ENCODE results near the gene DDX55.

The DDX55 gene

DNA sequence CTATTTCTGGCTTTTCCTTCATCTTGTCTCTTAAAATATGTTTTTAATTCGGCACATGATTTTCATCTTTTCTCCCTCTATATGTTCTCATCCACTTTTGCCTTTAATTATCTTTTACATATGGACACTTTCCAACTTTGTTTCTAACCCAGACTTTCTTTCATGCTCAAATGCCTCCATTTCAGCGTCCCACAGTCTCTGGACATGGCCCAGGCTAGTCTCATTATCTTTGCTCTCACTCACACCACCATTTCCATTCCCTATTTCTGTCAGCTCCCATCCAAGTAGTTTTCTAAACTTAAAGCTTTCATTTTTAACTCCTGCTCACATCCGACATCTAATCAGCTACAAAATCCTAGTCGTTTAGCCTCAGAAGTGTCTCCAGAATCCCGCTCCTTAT lies 46.5 kb downstream of the DDX55 start:
- peaks cover 19 to 59% (median 39%) of the 10 kb centered on the region in 4 experiments for H3K36me3 ChIP-seq (ENCODE audit: control insufficient read depth in 4 of 4, insufficient read depth in 4 of 4, low read length in 3 of 4)
- POLR2A ChIA-PET = no interaction called here
- no peaks in the 10 kb centered on the region for H3K4me1 ChIP-seq (ENCODE audit: control extremely low read depth in 1 of 4, control insufficient read depth in 4 of 4, insufficient read depth in 4 of 4, low read length in 3 of 4)
- H3K4me3 ChIP-seq (ENCODE audit: control insufficient read depth in 1 of 7, extremely low read depth in 1 of 7, insufficient read depth in 4 of 7, low read depth in 2 of 7, low read length in 6 of 7) = no peak overlapping the region
- H3K9me3 ChIP-seq (ENCODE audit: control extremely low read depth in 1 of 5, control insufficient read depth in 4 of 5, insufficient read depth in 2 of 5, low read depth in 1 of 5, low read length in 4 of 5) = no peaks in the 10 kb centered on the region
- DNase-seq = no peak
- H3K27me3 ChIP-seq (replicated peaks in 2 of 5; ENCODE audit: control insufficient read depth in 4 of 5, insufficient read depth in 5 of 5, low read length in 4 of 5) = no peaks in the 10 kb centered on the region
- no peak overlapping the region for H3K27ac ChIP-seq (ENCODE audit: insufficient read depth in 1 of 2, low read depth in 1 of 2, low read length in 2 of 2, poor library complexity in 1 of 2, severe bottlenecking in 2 of 2)
- 100% methylated on average over 3 of the region's 5 CpGs for WGBS (ENCODE audit: insufficient coverage)
- CTCF ChIA-PET = no interaction called here

DNA sequence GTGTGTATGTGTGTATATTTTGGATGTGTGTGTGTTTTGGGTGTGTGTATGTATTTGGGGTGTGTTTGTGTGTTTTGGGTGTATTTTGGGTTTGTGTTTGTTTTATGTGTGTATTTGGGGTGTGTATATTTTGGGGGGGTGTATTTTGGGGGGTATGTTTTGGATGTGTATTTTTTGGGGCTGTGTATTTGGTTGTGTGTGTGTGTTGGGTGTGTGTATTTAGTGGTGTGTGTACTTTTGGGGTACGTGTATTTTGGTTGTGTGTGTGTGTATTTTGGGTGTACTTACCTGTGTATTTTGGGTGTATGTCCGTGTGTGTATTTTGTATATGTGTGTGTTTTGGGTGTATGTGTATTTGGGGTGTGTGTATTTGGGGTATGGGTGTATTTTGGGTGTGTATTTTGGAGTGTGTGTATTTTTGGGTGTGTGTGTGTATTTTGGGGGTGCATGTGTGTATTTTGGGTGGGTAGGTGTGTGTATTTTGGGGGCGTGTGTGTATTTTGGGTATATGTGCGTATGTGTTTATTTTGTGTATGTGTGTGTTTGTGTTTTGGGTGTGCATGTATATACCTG lies 52.3 kb downstream of the DDX55 start:
- H3K4me3 ChIP-seq (ENCODE audit: control insufficient read depth in 1 of 7, extremely low read depth in 1 of 7, insufficient read depth in 4 of 7, low read depth in 2 of 7, low read length in 6 of 7) = no peak overlapping the region
- H3K4me1 ChIP-seq (ENCODE audit: control extremely low read depth in 1 of 4, control insufficient read depth in 4 of 4, insufficient read depth in 4 of 4, low read length in 3 of 4) = no peaks in the 10 kb centered on the region
- 100% methylated on average over 3 of the region's 4 CpGs for WGBS (ENCODE audit: insufficient coverage)
- no peaks in the 10 kb centered on the region for H3K9me3 ChIP-seq (ENCODE audit: control extremely low read depth in 1 of 5, control insufficient read depth in 4 of 5, insufficient read depth in 2 of 5, low read depth in 1 of 5, low read length in 4 of 5)
- no peak for DNase-seq
- no peaks in the 10 kb centered on the region for H3K27me3 ChIP-seq (replicated peaks in 2 of 5; ENCODE audit: control insufficient read depth in 4 of 5, insufficient read depth in 5 of 5, low read length in 4 of 5)
- POLR2A ChIA-PET = no interaction called here
- no peak overlapping the region for H3K27ac ChIP-seq (ENCODE audit: insufficient read depth in 1 of 2, low read depth in 1 of 2, low read length in 2 of 2, poor library complexity in 1 of 2, severe bottlenecking in 2 of 2)
- peaks cover 20 to 61% (median 38%) of the 10 kb centered on the region in 4 experiments for H3K36me3 ChIP-seq (ENCODE audit: control insufficient read depth in 4 of 4, insufficient read depth in 4 of 4, low read length in 3 of 4)
- CTCF ChIA-PET = no interaction called here

DNA sequence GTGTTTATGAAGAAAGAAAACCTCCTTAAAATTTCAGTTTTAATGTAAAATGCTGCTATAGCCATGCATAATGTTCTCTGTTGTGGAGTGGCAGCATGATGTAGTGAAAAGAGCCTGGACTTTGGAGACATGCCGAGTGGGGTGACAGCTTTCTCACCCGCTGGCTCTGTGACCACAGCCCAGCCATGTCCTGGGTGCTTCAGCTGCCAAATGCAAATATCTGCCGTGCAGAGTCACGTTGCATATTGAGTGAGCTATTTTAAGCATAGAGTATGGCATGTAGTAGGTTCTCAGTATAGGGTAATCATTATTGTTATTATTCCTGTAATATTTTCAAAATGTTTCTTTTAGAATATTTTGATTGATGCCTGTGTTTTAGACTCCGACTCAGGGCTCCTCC lies 53.5 kb downstream of the DDX55 start:
- no peaks in the 10 kb centered on the region for H3K4me1 ChIP-seq (ENCODE audit: control extremely low read depth in 1 of 4, control insufficient read depth in 4 of 4, insufficient read depth in 4 of 4, low read length in 3 of 4)
- 90% methylated on average over 2 of the region's 5 CpGs for WGBS (ENCODE audit: insufficient coverage)
- no peak overlapping the region for H3K4me3 ChIP-seq (ENCODE audit: control insufficient read depth in 1 of 7, extremely low read depth in 1 of 7, insufficient read depth in 4 of 7, low read depth in 2 of 7, low read length in 6 of 7)
- peaks cover 19 to 60% (median 36%) of the 10 kb centered on the region in 4 experiments for H3K36me3 ChIP-seq (ENCODE audit: control insufficient read depth in 4 of 4, insufficient read depth in 4 of 4, low read length in 3 of 4)
- ChIA-PET CTCF (interaction anchor here (1.0 to 1.4 kb wide), 4 partner anchors 11 to 331 kb away, joined by 3 to 5 read pairs (median 3); no protein-coding TSS in a partner anchor), POLR2A (interaction anchor here (0.6 kb wide), 1 partner anchor 199 kb away, joined by 3 read pairs; no protein-coding TSS in a partner anchor)
- DNase-seq = no peak
- H3K27ac ChIP-seq (ENCODE audit: insufficient read depth in 1 of 2, low read depth in 1 of 2, low read length in 2 of 2, poor library complexity in 1 of 2, severe bottlenecking in 2 of 2) = no peak overlapping the region
- no peaks in the 10 kb centered on the region for H3K27me3 ChIP-seq (replicated peaks in 2 of 5; ENCODE audit: control insufficient read depth in 4 of 5, insufficient read depth in 5 of 5, low read length in 4 of 5)
- H3K9me3 ChIP-seq (ENCODE audit: control extremely low read depth in 1 of 5, control insufficient read depth in 4 of 5, insufficient read depth in 2 of 5, low read depth in 1 of 5, low read length in 4 of 5) = no peaks in the 10 kb centered on the region

DNA sequence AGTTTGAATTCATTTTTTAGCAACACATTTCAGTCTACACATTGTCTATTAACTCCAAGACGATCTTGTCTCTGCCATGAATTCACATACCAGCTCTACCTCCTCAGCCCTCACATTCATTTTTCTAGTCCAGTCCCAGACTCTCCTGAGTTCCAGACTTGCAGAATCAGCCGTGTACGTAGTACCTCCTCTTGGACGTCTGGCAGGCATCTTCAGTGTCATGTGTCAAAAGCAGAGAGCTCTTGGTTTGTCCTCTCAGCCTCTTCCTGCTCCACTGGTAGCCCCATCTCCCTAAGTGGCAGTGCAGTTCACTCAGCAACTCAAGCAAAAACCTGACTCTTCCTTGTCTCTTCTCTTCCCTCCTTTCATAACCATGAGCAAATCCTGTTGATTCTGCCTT lies 54.5 kb downstream of the DDX55 start:
- Histone ChIP-seq H3K36me3 (ENCODE audit: control insufficient read depth in 4 of 4, insufficient read depth in 4 of 4, low read length in 3 of 4) (peaks cover 14 to 56% (median 34%) of the 10 kb centered on the region in 4 experiments), H3K27me3 (replicated peaks in 2 of 5; ENCODE audit: control insufficient read depth in 4 of 5, insufficient read depth in 5 of 5, low read length in 4 of 5) (no peaks in the 10 kb centered on the region), H3K4me3 (ENCODE audit: control insufficient read depth in 1 of 7, extremely low read depth in 1 of 7, insufficient read depth in 4 of 7, low read depth in 2 of 7, low read length in 6 of 7) (no peak overlapping the region), H3K27ac (ENCODE audit: insufficient read depth in 1 of 2, low read depth in 1 of 2, low read length in 2 of 2, poor library complexity in 1 of 2, severe bottlenecking in 2 of 2) (no peak overlapping the region), H3K9me3 (ENCODE audit: control extremely low read depth in 1 of 5, control insufficient read depth in 4 of 5, insufficient read depth in 2 of 5, low read depth in 1 of 5, low read length in 4 of 5) (no peaks in the 10 kb centered on the region), H3K4me1 (ENCODE audit: control extremely low read depth in 1 of 4, control insufficient read depth in 4 of 4, insufficient read depth in 4 of 4, low read length in 3 of 4) (no peaks in the 10 kb centered on the region)
- ChIA-PET POLR2A (no interaction called here), CTCF (interaction anchor here (1.0 to 1.4 kb wide), 5 partner anchors 12 to 330 kb away, joined by 3 to 5 read pairs (median 3); no protein-coding TSS in a partner anchor)
- no peak for DNase-seq
- WGBS (ENCODE audit: insufficient coverage) = 89% methylated on average over 4 of the region's 4 CpGs

DNA sequence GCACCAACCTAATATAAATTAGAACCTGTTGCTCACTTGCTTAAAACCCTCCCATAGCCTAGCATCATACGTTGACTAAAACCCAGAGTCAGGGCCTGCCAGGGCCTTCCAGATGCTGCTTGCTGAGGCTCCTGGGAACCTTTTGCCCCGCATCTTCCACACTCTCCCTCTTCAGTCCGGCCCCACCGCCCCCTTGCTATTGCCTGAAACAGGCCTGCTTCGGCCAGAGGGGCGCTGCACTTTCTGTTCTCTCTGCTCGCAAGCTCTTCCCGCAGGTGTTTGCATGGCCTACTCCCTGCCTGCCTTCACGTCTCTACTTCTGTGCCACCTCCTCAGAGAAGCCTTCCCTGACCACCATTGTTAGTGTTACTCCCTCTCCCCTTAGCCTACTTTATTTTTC lies 55.3 kb downstream of the DDX55 start:
- CTCF ChIA-PET = interaction anchor here (1.1 to 1.6 kb wide), 2 partner anchors 12 to 16 kb away, joined by 3 read pairs; no protein-coding TSS in a partner anchor
- no peak for DNase-seq
- no peaks in the 10 kb centered on the region for H3K4me1 ChIP-seq (ENCODE audit: control extremely low read depth in 1 of 4, control insufficient read depth in 4 of 4, insufficient read depth in 4 of 4, low read length in 3 of 4)
- 99% methylated on average over 9 of the region's 9 CpGs for WGBS (ENCODE audit: insufficient coverage)
- H3K4me3 ChIP-seq (ENCODE audit: control insufficient read depth in 1 of 7, extremely low read depth in 1 of 7, insufficient read depth in 4 of 7, low read depth in 2 of 7, low read length in 6 of 7) = no peak overlapping the region
- POLR2A ChIA-PET = no interaction called here
- H3K9me3 ChIP-seq (ENCODE audit: control extremely low read depth in 1 of 5, control insufficient read depth in 4 of 5, insufficient read depth in 2 of 5, low read depth in 1 of 5, low read length in 4 of 5) = no peaks in the 10 kb centered on the region
- H3K27ac ChIP-seq (ENCODE audit: insufficient read depth in 1 of 2, low read depth in 1 of 2, low read length in 2 of 2, poor library complexity in 1 of 2, severe bottlenecking in 2 of 2) = no peak overlapping the region
- peaks cover 14 to 50% (median 33%) of the 10 kb centered on the region in 4 experiments for H3K36me3 ChIP-seq (ENCODE audit: control insufficient read depth in 4 of 4, insufficient read depth in 4 of 4, low read length in 3 of 4)
- H3K27me3 ChIP-seq (replicated peaks in 2 of 5; ENCODE audit: control insufficient read depth in 4 of 5, insufficient read depth in 5 of 5, low read length in 4 of 5) = no peaks in the 10 kb centered on the region

DNA sequence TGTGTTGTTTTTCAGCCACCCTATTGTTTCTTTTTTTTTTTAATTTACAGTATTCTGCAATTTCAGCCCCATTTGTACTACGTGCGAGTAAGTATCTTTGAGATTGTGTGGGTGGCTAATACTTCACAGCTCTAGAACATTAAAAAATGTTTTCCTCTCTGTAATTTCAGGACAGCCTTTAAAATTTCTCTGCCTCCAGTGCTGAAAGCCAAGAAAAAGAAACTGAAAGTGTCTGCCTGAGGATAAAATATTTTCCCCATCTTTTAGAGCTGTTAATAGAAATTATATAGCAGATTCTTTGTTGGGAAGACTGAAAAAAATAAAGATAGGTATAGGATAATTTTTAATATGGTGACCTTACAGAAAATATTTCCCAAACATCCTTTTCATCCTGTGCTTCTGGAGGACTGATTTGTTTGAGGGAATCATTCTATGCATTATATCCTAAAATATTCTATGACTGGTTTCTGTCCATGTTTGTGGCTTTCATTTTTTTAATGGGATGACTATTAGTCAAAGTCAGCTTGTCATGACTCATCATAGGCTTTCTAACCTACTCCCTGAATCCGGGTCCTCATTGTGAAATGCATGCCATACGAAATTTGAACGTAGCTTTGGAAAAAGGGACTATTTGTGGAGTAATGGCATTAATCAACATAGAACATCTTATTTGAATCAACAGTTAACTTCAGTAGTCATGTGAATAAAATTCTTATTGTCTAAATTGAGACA lies 58.3 kb downstream of the DDX55 start:
- peaks cover 7 to 45% (median 23%) of the 10 kb centered on the region in 4 experiments for H3K36me3 ChIP-seq (ENCODE audit: control insufficient read depth in 4 of 4, insufficient read depth in 4 of 4, low read length in 3 of 4)
- H3K27ac ChIP-seq (ENCODE audit: insufficient read depth in 1 of 2, low read depth in 1 of 2, low read length in 2 of 2, poor library complexity in 1 of 2, severe bottlenecking in 2 of 2) = peak overlapping the region in 1 of 2 experiments; percentile 64
- peak in 1 of 3 donors; percentile 3 for DNase-seq
- H3K27me3 ChIP-seq (replicated peaks in 2 of 5; ENCODE audit: control insufficient read depth in 4 of 5, insufficient read depth in 5 of 5, low read length in 4 of 5) = no peaks in the 10 kb centered on the region
- ChIA-PET CTCF (interaction anchor here (1.3 kb wide), 1 partner anchor 18 kb away, joined by 4 read pairs; no protein-coding TSS in a partner anchor), POLR2A (interaction anchor here (0.6 kb wide), 1 partner anchor 862 kb away, joined by 3 read pairs; no protein-coding TSS in a partner anchor)
- H3K4me3 ChIP-seq (ENCODE audit: control insufficient read depth in 1 of 7, extremely low read depth in 1 of 7, insufficient read depth in 4 of 7, low read depth in 2 of 7, low read length in 6 of 7) = no peak overlapping the region
- no peaks in the 10 kb centered on the region for H3K4me1 ChIP-seq (ENCODE audit: control extremely low read depth in 1 of 4, control insufficient read depth in 4 of 4, insufficient read depth in 4 of 4, low read length in 3 of 4)
- no peaks in the 10 kb centered on the region for H3K9me3 ChIP-seq (ENCODE audit: control extremely low read depth in 1 of 5, control insufficient read depth in 4 of 5, insufficient read depth in 2 of 5, low read depth in 1 of 5, low read length in 4 of 5)
- WGBS (ENCODE audit: insufficient coverage) = no CpG with 5 or more reads among the region's 5 CpGs

DNA sequence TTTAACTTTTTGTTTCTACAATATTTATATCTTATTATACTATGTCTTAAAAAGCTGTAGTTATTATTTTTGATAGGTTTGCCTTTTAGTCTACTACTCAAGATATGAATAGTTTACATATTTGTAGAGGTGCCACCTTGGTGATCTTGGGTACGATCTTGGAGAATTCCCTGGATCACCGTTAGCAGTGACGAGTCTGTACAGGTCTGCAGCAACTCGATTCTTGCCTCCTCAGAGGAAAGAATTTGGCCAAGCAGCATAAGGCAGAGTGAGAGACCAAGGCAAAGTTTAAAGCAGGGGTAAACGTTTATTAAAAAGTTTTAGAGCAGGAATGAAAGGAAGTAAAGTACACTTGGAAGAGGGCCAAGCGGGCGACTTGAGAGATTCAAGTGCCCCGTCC lies 65.9 kb downstream of the DDX55 start:
- H3K27ac ChIP-seq (ENCODE audit: insufficient read depth in 1 of 2, low read depth in 1 of 2, low read length in 2 of 2, poor library complexity in 1 of 2, severe bottlenecking in 2 of 2) = no peak overlapping the region
- no peaks in the 10 kb centered on the region for H3K27me3 ChIP-seq (replicated peaks in 2 of 5; ENCODE audit: control insufficient read depth in 4 of 5, insufficient read depth in 5 of 5, low read length in 4 of 5)
- 93% methylated on average over 8 of the region's 8 CpGs for WGBS (ENCODE audit: insufficient coverage)
- H3K9me3 ChIP-seq (ENCODE audit: control extremely low read depth in 1 of 5, control insufficient read depth in 4 of 5, insufficient read depth in 2 of 5, low read depth in 1 of 5, low read length in 4 of 5) = peaks cover 0 to 3% (median 0%) of the 10 kb centered on the region in 5 experiments
- POLR2A ChIA-PET = no interaction called here
- CTCF ChIA-PET = interaction anchor here (0.8 kb wide), 1 partner anchor 45 kb away, joined by 3 read pairs; no protein-coding TSS in a partner anchor
- no peak for DNase-seq
- peaks cover 4 to 16% (median 10%) of the 10 kb centered on the region in 4 experiments for H3K4me1 ChIP-seq (ENCODE audit: control extremely low read depth in 1 of 4, control insufficient read depth in 4 of 4, insufficient read depth in 4 of 4, low read length in 3 of 4)
- H3K36me3 ChIP-seq (ENCODE audit: control insufficient read depth in 4 of 4, insufficient read depth in 4 of 4, low read length in 3 of 4) = peaks cover 0 to 7% (median under 1%) of the 10 kb centered on the region in 4 experiments
- H3K4me3 ChIP-seq (ENCODE audit: control insufficient read depth in 1 of 7, extremely low read depth in 1 of 7, insufficient read depth in 4 of 7, low read depth in 2 of 7, low read length in 6 of 7) = no peak overlapping the region
